GM23248 (cell line): Measurements from ENCODE around the gene RFTN1.

Experiments used
- EZH2 ChIP-seq: fragments of 200-600 bp; sonication (generic); IDR thresholded peaks from 2 replicates; pipeline ENCODE4 v1.6.1; 2018; ENCODE audit warnings: antibody characterized with exemption, mild to moderate bottlenecking; ENCODE audit not compliant: insufficient read depth, poor library complexity, severe bottlenecking
- EZH2phosphoT487 ChIP-seq: fragments of 200-600 bp; sonication (generic); IDR thresholded peaks from 2 replicates; pipeline ENCODE4 v1.6.1; 2018; ENCODE audit warnings: antibody characterized with exemption, moderate library complexity, mild to moderate bottlenecking, low read depth; ENCODE audit not compliant: insufficient read depth

- TF ChIP-seq EZH2 (no peak), EZH2phosphoT487 (no peak)
Measured at GRCh38 chr3:16514021-16514700, 662 bp upstream of the RFTN1 start.
